ENCODE data around the gene SPP2.

Gene SPP2

GRCh38 chr2:234050455-234051135 lies at the start of gene SPP2:
Gene SPP2, plus strand, starts transcription at chr2:234050702. Its CDS starts 85 bp downstream, at chr2:234050787.
- TF ChIP-seq, protein P1, sequence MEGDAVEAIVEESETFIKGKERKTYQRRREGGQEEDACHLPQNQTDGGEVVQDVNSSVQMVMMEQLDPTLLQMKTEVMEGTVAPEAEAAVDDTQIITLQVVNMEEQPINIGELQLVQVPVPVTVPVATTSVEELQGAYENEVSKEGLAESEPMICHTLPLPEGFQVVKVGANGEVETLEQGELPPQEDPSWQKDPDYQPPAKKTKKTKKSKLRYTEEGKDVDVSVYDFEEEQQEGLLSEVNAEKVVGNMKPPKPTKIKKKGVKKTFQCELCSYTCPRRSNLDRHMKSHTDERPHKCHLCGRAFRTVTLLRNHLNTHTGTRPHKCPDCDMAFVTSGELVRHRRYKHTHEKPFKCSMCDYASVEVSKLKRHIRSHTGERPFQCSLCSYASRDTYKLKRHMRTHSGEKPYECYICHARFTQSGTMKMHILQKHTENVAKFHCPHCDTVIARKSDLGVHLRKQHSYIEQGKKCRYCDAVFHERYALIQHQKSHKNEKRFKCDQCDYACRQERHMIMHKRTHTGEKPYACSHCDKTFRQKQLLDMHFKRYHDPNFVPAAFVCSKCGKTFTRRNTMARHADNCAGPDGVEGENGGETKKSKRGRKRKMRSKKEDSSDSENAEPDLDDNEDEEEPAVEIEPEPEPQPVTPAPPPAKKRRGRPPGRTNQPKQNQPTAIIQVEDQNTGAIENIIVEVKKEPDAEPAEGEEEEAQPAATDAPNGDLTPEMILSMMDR (IDR thresholded peaks at IDR 0.05; ENCODE audit: unreplicated experiment in 3 of 3) = no peak
- peaks cover 3% of the 10 kb centered on the region for H3K9me3 Mint-ChIP-seq
- no peaks in the 10 kb centered on the region for H3K36me3 Mint-ChIP-seq (ENCODE audit: low read depth)
- no peak within 1 kb of the TSS for H3K27ac Mint-ChIP-seq
- H3K4me1 Mint-ChIP-seq = no peaks in the 10 kb centered on the region
- H3K27me3 Mint-ChIP-seq (ENCODE audit: low read depth) = peaks cover 4% of the 10 kb centered on the region
- H3K4me3 Mint-ChIP-seq = no peak within 1 kb of the TSS

GRCh38 chr2:234001380-234002160 lies 48.9 kb upstream of the SPP2 start:
- TF ChIP-seq, protein P1 (IDR thresholded peaks at IDR 0.05; ENCODE audit: unreplicated experiment in 3 of 3) = no peak
- Mint-ChIP-seq H3K27me3 (ENCODE audit: low read depth) (peaks cover 4% of the 10 kb centered on the region), H3K9me3 (no peaks in the 10 kb centered on the region), H3K4me3 (no peak overlapping the region), H3K27ac (no peak overlapping the region), H3K4me1 (peaks cover 7% of the 10 kb centered on the region), H3K36me3 (ENCODE audit: low read depth) (no peaks in the 10 kb centered on the region)

DNA sequence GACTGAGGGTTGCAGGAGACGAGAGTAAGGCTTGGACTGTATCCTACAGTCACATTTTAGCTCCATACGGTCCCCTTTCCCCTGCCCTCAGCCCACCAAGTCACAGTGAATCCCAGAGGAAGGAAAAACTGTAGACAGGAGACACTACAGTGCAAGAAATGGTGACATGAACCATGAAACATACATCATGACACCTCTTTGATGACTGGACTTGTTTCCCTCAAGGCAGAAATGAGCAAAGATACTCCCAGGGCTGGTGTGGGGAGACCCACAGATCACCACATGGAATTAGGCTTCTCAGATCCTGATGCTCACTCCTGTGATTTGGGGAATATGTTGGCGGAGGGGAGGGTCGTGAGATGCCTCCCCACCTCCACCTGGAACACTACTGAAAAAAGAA lies 48.2 kb upstream of the SPP2 start:
- Mint-ChIP-seq H3K36me3 (ENCODE audit: low read depth) (no peaks in the 10 kb centered on the region), H3K4me3 (no peak overlapping the region), H3K4me1 (peaks cover 5% of the 10 kb centered on the region), H3K27ac (no peak overlapping the region), H3K9me3 (no peaks in the 10 kb centered on the region), H3K27me3 (ENCODE audit: low read depth) (peaks cover 4% of the 10 kb centered on the region)
- TF ChIP-seq, protein P1 (IDR thresholded peaks at IDR 0.05; ENCODE audit: unreplicated experiment in 3 of 3) = no peak

- no peak overlapping the region for H3K4me3 Mint-ChIP-seq
- H3K27me3 Mint-ChIP-seq (ENCODE audit: low read depth) = peaks cover 6% of the 10 kb centered on the region
- H3K9me3 Mint-ChIP-seq = no peaks in the 10 kb centered on the region
- TF ChIP-seq, protein P1 (IDR thresholded peaks at IDR 0.05; ENCODE audit: unreplicated experiment in 3 of 3) = no peak
- no peak overlapping the region for H3K27ac Mint-ChIP-seq
- no peaks in the 10 kb centered on the region for H3K36me3 Mint-ChIP-seq (ENCODE audit: low read depth)
- H3K4me1 Mint-ChIP-seq = no peaks in the 10 kb centered on the region
Measured at GRCh38 chr2:234003972-234004617, 46.4 kb upstream of the SPP2 start.

GRCh38 chr2:234005126-234005525 lies 45.4 kb upstream of the SPP2 start:
- Mint-ChIP-seq H3K36me3 (ENCODE audit: low read depth) (no peaks in the 10 kb centered on the region), H3K4me1 (no peaks in the 10 kb centered on the region), H3K4me3 (no peak overlapping the region), H3K27me3 (ENCODE audit: low read depth) (peaks cover 8% of the 10 kb centered on the region), H3K27ac (no peak overlapping the region), H3K9me3 (no peaks in the 10 kb centered on the region)
- TF ChIP-seq, protein P1 (IDR thresholded peaks at IDR 0.05; ENCODE audit: unreplicated experiment in 3 of 3) = no peak
